A204.1 (cell line): ENCODE measurements around the gene PLP1.

Source experiments
- FAIRE-seq: peaks from 2 replicates; lab custom pipeline; 2012; peaks lifted over from hg19 to GRCh38; lab: Jason Lieb, UNC

PLP1 gene

GRCh38 chrX:103830848-103831247 lies 54.2 kb downstream of the PLP1 start:
- FAIRE-seq, result no peak

- FAIRE-seq, result no peak
Measured at GRCh38 chrX:103831342-103831802, 54.7 kb downstream of the PLP1 start.

GRCh38 chrX:103831803-103832544 lies 55.3 kb downstream of the PLP1 start, which contains the start of gene RAB9B:
Gene RAB9B, minus strand, starts transcription at chrX:103832257. Its CDS starts 6,473 bp downstream, at chrX:103825784.
- no peak for FAIRE-seq

GRCh38 chrX:103839404-103839803 lies 62.8 kb downstream of the PLP1 start:
- FAIRE-seq, result no peak
